H9 (cell line): ENCODE results near the gene CARD8. TPM values are rescaled to one million over a fixed set of nuclear protein-coding genes. Genes with fewer than 3 reads are reported as not detected.

Experiments used
- DNase-seq: peaks from one replicate; pipeline ENCODE4 v3.0.0-alpha.2; 2017
- H2AFZ ChIP-seq: one replicate; pipeline ENCODE4 v1.6.1; 2013; ENCODE audit warnings: mild to moderate bottlenecking, low read length, control low read depth, moderate library complexity
- H2AK5ac ChIP-seq: 2 replicates; pipeline ENCODE4 v1.6.1; 2013; ENCODE audit warnings: low read length, control low read depth, mixed read lengths; ENCODE audit not compliant: insufficient read length
- H2BK120ac ChIP-seq: one replicate; pipeline ENCODE4 v1.6.1; 2013; ENCODE audit warnings: low read depth, mild to moderate bottlenecking, low read length, control low read depth, inconsistent platforms; ENCODE audit not compliant: poor library complexity, severe bottlenecking
- H2BK12ac ChIP-seq: 2 replicates; pipeline ENCODE4 v1.6.1; 2013; ENCODE audit warnings: low read length, control low read depth, mixed read lengths, low read depth; ENCODE audit not compliant: insufficient read length
- H2BK15ac ChIP-seq: 2 replicates; pipeline ENCODE4 v1.6.1; 2013; ENCODE audit warnings: low read depth, low read length, control low read depth
- H2BK20ac ChIP-seq: one replicate; pipeline ENCODE4 v1.6.1; 2013; ENCODE audit warnings: low read depth, mild to moderate bottlenecking, low read length, control low read depth, inconsistent platforms; ENCODE audit not compliant: poor library complexity, severe bottlenecking
- H2BK5ac ChIP-seq: 2 replicates; pipeline ENCODE4 v1.6.1; 2013; ENCODE audit warnings: low read length, control low read depth, mixed read lengths; ENCODE audit not compliant: insufficient read length
- H3K14ac ChIP-seq: 2 replicates; pipeline ENCODE4 v1.6.1; 2013; ENCODE audit warnings: low read length, control low read depth; ENCODE audit not compliant: insufficient read depth
- H3K18ac ChIP-seq: 2 replicates; pipeline ENCODE4 v1.6.1; 2013; ENCODE audit warnings: low read depth, mild to moderate bottlenecking, mixed read lengths, low read length, control low read depth; ENCODE audit not compliant: insufficient read length
- H3K23ac ChIP-seq: 2 replicates; pipeline ENCODE4 v1.6.1; 2013; ENCODE audit warnings: low read length, control low read depth, mixed read lengths, low read depth; ENCODE audit not compliant: insufficient read length
- H3K23me2 ChIP-seq: 2 replicates; pipeline ENCODE4 v1.6.1; 2013; ENCODE audit warnings: low read depth, mild to moderate bottlenecking, mixed read lengths, low read length, control low read depth; ENCODE audit not compliant: insufficient read length, poor library complexity, severe bottlenecking
- H3K27ac ChIP-seq: 2 replicates; pipeline ENCODE4 v1.5.1; 2013; ENCODE audit warnings: low read length, control low read depth, mixed read lengths, low read depth; ENCODE audit not compliant: insufficient read length
- H3K27me3 ChIP-seq: 2 replicates; pipeline ENCODE4 v1.6.1; 2013; ENCODE audit warnings: low read length, control low read depth, inconsistent platforms; ENCODE audit not compliant: insufficient read depth
- H3K4ac ChIP-seq: 2 replicates; pipeline ENCODE4 v1.6.1; 2013; ENCODE audit warnings: low read depth, mild to moderate bottlenecking, control low read depth, inconsistent platforms, low read length, moderate library complexity
- H3K4me1 ChIP-seq: 2 replicates; pipeline ENCODE4 v1.6.1; 2013; ENCODE audit warnings: low read length, control low read depth, inconsistent platforms; ENCODE audit not compliant: insufficient read depth
- H3K4me2 ChIP-seq: 2 replicates; pipeline ENCODE4 v1.6.1; 2013; ENCODE audit warnings: low read length, control low read depth, mixed read lengths; ENCODE audit not compliant: insufficient read length, insufficient read depth
- H3K56ac ChIP-seq: 2 replicates; pipeline ENCODE4 v1.6.1; 2013; ENCODE audit warnings: low read depth, mild to moderate bottlenecking, mixed read lengths, low read length, control low read depth; ENCODE audit not compliant: insufficient read length
- H3K79me1 ChIP-seq: 2 replicates; pipeline ENCODE4 v1.6.1; 2013; ENCODE audit warnings: low read depth, mild to moderate bottlenecking, moderate library complexity, low read length, control low read depth, inconsistent platforms; ENCODE audit not compliant: insufficient read depth, poor library complexity, severe bottlenecking
- H3K79me2 ChIP-seq: 2 replicates; pipeline ENCODE4 v1.6.1; 2013; ENCODE audit warnings: low read length, control low read depth, inconsistent platforms; ENCODE audit not compliant: insufficient read depth
- H3K9ac ChIP-seq: 2 replicates; pipeline ENCODE4 v1.6.1; 2013; ENCODE audit warnings: low read length, control low read depth, mixed read lengths; ENCODE audit not compliant: insufficient read length; ENCODE audit errors: extremely low read depth
- H3K9me3 ChIP-seq: one replicate; pipeline ENCODE4 v1.6.1; 2013; ENCODE audit warnings: low read depth, low read length, inconsistent platforms; ENCODE audit not compliant: control insufficient read depth
- H3T11ph ChIP-seq: one replicate; pipeline ENCODE4 v1.6.1; 2013; ENCODE audit warnings: mild to moderate bottlenecking, low read length, control low read depth, inconsistent platforms
- H4K20me1 ChIP-seq: one replicate; pipeline ENCODE4 v1.6.1; 2013; ENCODE audit not compliant: control insufficient read depth, insufficient read length, insufficient read depth
- H4K5ac ChIP-seq: 2 replicates; pipeline ENCODE4 v1.6.1; 2013; ENCODE audit warnings: low read depth, mild to moderate bottlenecking, mixed read lengths, low read length, control low read depth; ENCODE audit not compliant: insufficient read length
- H4K8ac ChIP-seq: replicated peaks from 2 replicates; pipeline ENCODE4 v1.6.1; 2013; ENCODE audit warnings: low read length, control low read depth, mixed read lengths, low read depth; ENCODE audit not compliant: insufficient read length
- H4K91ac ChIP-seq: 2 replicates; pipeline ENCODE4 v1.6.1; 2013; ENCODE audit warnings: low read depth, mild to moderate bottlenecking, moderate library complexity, mixed read lengths, low read length, control low read depth; ENCODE audit not compliant: insufficient read length
- H3K27ac Mint-ChIP-seq, 3 experiments: 2 replicates in 2 of 3; 3 replicates in 1 of 3; pipeline ENCODE4 v1.8.0; 2020 to 2021; ENCODE audit warnings: mixed read lengths in 3 of 3, mild to moderate bottlenecking in 1 of 3, moderate library complexity in 1 of 3
- H3K27me3 Mint-ChIP-seq: 2 replicates; pipeline ENCODE4 v1.8.0; 2021; ENCODE audit warnings: low read depth, mild to moderate bottlenecking, moderate library complexity, mixed read lengths
- H3K36me3 Mint-ChIP-seq, 3 experiments: 2 replicates in 2 of 3; 3 replicates in 1 of 3; pipeline ENCODE4 v1.8.0; 2020 to 2021; ENCODE audit warnings: low read depth in 3 of 3, mixed read lengths in 3 of 3; ENCODE audit not compliant: insufficient read depth in 1 of 3
- H3K4me1 Mint-ChIP-seq, 2 experiments: 2 replicates each; pipeline ENCODE4 v1.8.0; 2020; ENCODE audit warnings: mixed read lengths in 2 of 2
- H3K4me3 Mint-ChIP-seq, 2 experiments: 2 replicates in 1 of 2; 3 replicates in 1 of 2; pipeline ENCODE4 v1.8.0; 2020 to 2021; ENCODE audit warnings: mild to moderate bottlenecking in 2 of 2, mixed read lengths in 2 of 2, moderate library complexity in 1 of 2
- H3K9me3 Mint-ChIP-seq, 2 experiments: 2 replicates in 1 of 2; 3 replicates in 1 of 2; pipeline ENCODE4 v1.8.0; 2020; ENCODE audit warnings: mild to moderate bottlenecking in 2 of 2, mixed read lengths in 2 of 2, moderate library complexity in 1 of 2
- WGBS: extraction: QIAGEN DNeasy Blood & Tissue Kit; methylation state at CpG from one replicate; pipeline ENCODE4 v1.1.7; 2013; ENCODE audit warnings: missing lambda C conversion rate, low lambda C conversion rate, mixed read lengths; ENCODE audit not compliant: insufficient read length; ENCODE audit errors: extremely low coverage; 5-methylcytosine and 5-hydroxymethylcytosine counted together
- total RNA-seq: library from RNA; stranded (reverse); gene quantifications from 2 replicates; pipeline ENCODE4 v1.2.1, GENCODE V29; 2021
- TF ChIP-seq, protein P1 (sequence below): fragments of 200-600 bp; sonication (generic); conservative IDR thresholded peaks from 3 replicates; pipeline ENCODE4 v1.8.0; 2021; ENCODE audit warnings: antibody characterized with exemption, mild to moderate bottlenecking

The CARD8 gene
- total RNA-seq, 1 experiment from 2014 or later: 21.0 TPM

GRCh38 chr19:48182434-48182833 is 73.3 kb downstream of the CARD8 start:
- H2AFZ ChIP-seq: no peak overlapping the region
- no peak overlapping the region for H2BK5ac ChIP-seq
- Mint-ChIP-seq H3K36me3 (peaks cover 28 to 47% (median 37%) of the 10 kb centered on the region in 3 experiments), H3K27ac (no peak overlapping the region), H3K9me3 (peaks cover 16 to 20% of the 10 kb centered on the region in 2 experiments), H3K4me3 (no peak overlapping the region), H3K4me1 (no peaks in the 10 kb centered on the region), H3K27me3 (no peaks in the 10 kb centered on the region)
- no peak overlapping the region for H3K4me2 ChIP-seq
- TF ChIP-seq, protein P1, sequence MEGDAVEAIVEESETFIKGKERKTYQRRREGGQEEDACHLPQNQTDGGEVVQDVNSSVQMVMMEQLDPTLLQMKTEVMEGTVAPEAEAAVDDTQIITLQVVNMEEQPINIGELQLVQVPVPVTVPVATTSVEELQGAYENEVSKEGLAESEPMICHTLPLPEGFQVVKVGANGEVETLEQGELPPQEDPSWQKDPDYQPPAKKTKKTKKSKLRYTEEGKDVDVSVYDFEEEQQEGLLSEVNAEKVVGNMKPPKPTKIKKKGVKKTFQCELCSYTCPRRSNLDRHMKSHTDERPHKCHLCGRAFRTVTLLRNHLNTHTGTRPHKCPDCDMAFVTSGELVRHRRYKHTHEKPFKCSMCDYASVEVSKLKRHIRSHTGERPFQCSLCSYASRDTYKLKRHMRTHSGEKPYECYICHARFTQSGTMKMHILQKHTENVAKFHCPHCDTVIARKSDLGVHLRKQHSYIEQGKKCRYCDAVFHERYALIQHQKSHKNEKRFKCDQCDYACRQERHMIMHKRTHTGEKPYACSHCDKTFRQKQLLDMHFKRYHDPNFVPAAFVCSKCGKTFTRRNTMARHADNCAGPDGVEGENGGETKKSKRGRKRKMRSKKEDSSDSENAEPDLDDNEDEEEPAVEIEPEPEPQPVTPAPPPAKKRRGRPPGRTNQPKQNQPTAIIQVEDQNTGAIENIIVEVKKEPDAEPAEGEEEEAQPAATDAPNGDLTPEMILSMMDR: peak; percentile 40; the same call in 2 of the 3 replicates
- no peak overlapping the region for H3K4ac ChIP-seq
- H3K27ac ChIP-seq: no peak overlapping the region
- H3K79me2 ChIP-seq: 0 out of 2 replicates have a peak, but pooled peaks cover 2% of the 10 kb centered on the region
- DNase-seq: peak; percentile 63
- no peak overlapping the region for H3K9ac ChIP-seq
- no peak overlapping the region for H3K18ac ChIP-seq
- no peak overlapping the region for H2BK15ac ChIP-seq
- no peak overlapping the region for H4K91ac ChIP-seq
- H3K9me3 ChIP-seq: peaks cover 8% of the 10 kb centered on the region
- H3K14ac ChIP-seq: no peak overlapping the region
- H3K23ac ChIP-seq: no peak overlapping the region
- no peak overlapping the region for H2BK12ac ChIP-seq
- no peaks in the 10 kb centered on the region for H3K23me2 ChIP-seq
- no peaks in the 10 kb centered on the region for H4K20me1 ChIP-seq
- H4K5ac ChIP-seq: no peak overlapping the region
- no peak overlapping the region for H3K56ac ChIP-seq
- H3T11ph ChIP-seq: no peak overlapping the region
- H2BK20ac ChIP-seq: no peak overlapping the region
- no peak overlapping the region for H4K8ac ChIP-seq
- H2BK120ac ChIP-seq: no peak overlapping the region
- no peak overlapping the region for H2AK5ac ChIP-seq
- no peaks in the 10 kb centered on the region for H3K4me1 ChIP-seq
- H3K27me3 ChIP-seq: no peaks in the 10 kb centered on the region
- H3K79me1 ChIP-seq: no peaks in the 10 kb centered on the region
- WGBS: no CpG with 5 or more reads among the region's 38 CpGs
